SK-N-SH (cell line): ENCODE measurements around the gene PODN. TPM values are rescaled to one million over a fixed set of nuclear protein-coding genes. Genes with fewer than 3 reads are reported as not detected.

Experiments used
- CTCF ChIA-PET: fragments of 300-600, 350-600 bp; formaldehyde crosslinking; extraction: SDS; loops from one replicate; lab custom pipeline; 2021; lab: Yijun Ruan, JAX
- POLR2A ChIA-PET: fragments of 350-600 bp; sonication (Branson Sonifier 250); formaldehyde crosslinking; extraction: SDS; loops from one replicate; lab custom pipeline; 2020; ENCODE audit warnings: antibody characterized with exemption, inconsistent platforms; lab: Yijun Ruan, JAX
- DNase-seq: peaks from one replicate; pipeline ENCODE4 v3.0.0; 2012
- H2AFZ ChIP-seq: fragments of 200-600 bp; sonication (generic); 2 replicates; pipeline ENCODE4 v1.8.1; 2016; ENCODE audit warnings: antibody characterized with exemption, mild to moderate bottlenecking, low read depth
- H3F3A ChIP-seq: fragments of 200-600 bp; sonication (generic); replicated peaks from 2 replicates; pipeline ENCODE3; 2016; ENCODE audit warnings: antibody characterized with exemption, mild to moderate bottlenecking; ENCODE audit not compliant: insufficient read depth
- H3K27ac ChIP-seq, 2 experiments: fragments of 200-500 bp in 1 of 2; fragments of 200-600 bp in 1 of 2; sonication (Bioruptor generic) in 1 of 2; sonication (generic), shearing (Covaris generic) in 1 of 2; 2 replicates each; pipeline versions ENCODE4 v1.5.1 to v1.6.1; 2014 to 2016; ENCODE audit warnings: low read depth in 2 of 2, inconsistent platforms in 1 of 2, low read length in 1 of 2, mild to moderate bottlenecking in 1 of 2, mixed read lengths in 1 of 2
- H3K27me3 ChIP-seq: fragments of 200-600 bp; sonication (generic), shearing (Covaris generic); 2 replicates; pipeline ENCODE4 v1.6.1; 2016; ENCODE audit warnings: mixed run types; ENCODE audit not compliant: insufficient read depth
- H3K36me3 ChIP-seq, 2 experiments: fragments of 200-500 bp in 1 of 2; fragments of 200-600 bp in 1 of 2; sonication (Bioruptor generic) in 1 of 2; sonication (generic) in 1 of 2; replicated peaks in 1 of 2; 2 replicates each; pipeline versions ENCODE3 to v1.5.1; 2014 to 2016; ENCODE audit warnings: low read length in 1 of 2, mild to moderate bottlenecking in 1 of 2; ENCODE audit not compliant: insufficient read depth in 2 of 2, control insufficient read depth in 1 of 2
- H3K4me1 ChIP-seq, 2 experiments: fragments of 200-500 bp in 1 of 2; fragments of 200-600 bp in 1 of 2; sonication (Bioruptor generic) in 1 of 2; sonication (generic), shearing (Covaris generic) in 1 of 2; 2 replicates each; pipeline versions ENCODE4 v1.5.1 to v1.6.1; 2014 to 2016; ENCODE audit warnings: low read depth in 1 of 2, low read length in 1 of 2, mixed run types in 1 of 2; ENCODE audit not compliant: insufficient read depth in 2 of 2, control insufficient read depth in 1 of 2
- H3K4me2 ChIP-seq: fragments of 200-600 bp; sonication (generic), shearing (Covaris generic); 2 replicates; pipeline ENCODE4 v1.6.1; 2017; ENCODE audit warnings: mixed run types
- H3K4me3 ChIP-seq, 2 experiments: fragments of 200-500 bp in 1 of 2; fragments of 200-600 bp in 1 of 2; sonication (Bioruptor generic) in 1 of 2; sonication (generic), shearing (Covaris generic) in 1 of 2; 2 replicates each; pipeline versions ENCODE4 v1.5.1 to v1.8.1; 2014 to 2016; ENCODE audit warnings: low read depth in 2 of 2, inconsistent platforms in 1 of 2, low read length in 1 of 2, mild to moderate bottlenecking in 1 of 2, mixed read lengths in 1 of 2, moderate library complexity in 1 of 2
- H3K79me2 ChIP-seq: fragments of 200-600 bp; sonication (generic); 2 replicates; pipeline ENCODE4 v1.8.1; 2017; ENCODE audit warnings: mild to moderate bottlenecking; ENCODE audit not compliant: insufficient read depth
- H3K9ac ChIP-seq: fragments of 200-600 bp; sonication (generic); 2 replicates; pipeline ENCODE4 v1.6.1; 2017; ENCODE audit warnings: mixed run types
- H3K9me2 ChIP-seq: fragments of 200-600 bp; sonication (generic); 2 replicates; pipeline ENCODE4 v1.6.1; 2017; ENCODE audit warnings: mixed run types
- H3K9me3 ChIP-seq: fragments of 200-600 bp; sonication (generic); 2 replicates; pipeline ENCODE4 v1.6.1; 2017; ENCODE audit warnings: mixed run types, mild to moderate bottlenecking, moderate library complexity
- H4K20me1 ChIP-seq: fragments of 200-600 bp; sonication (generic); 2 replicates; pipeline ENCODE4 v1.6.1; 2017; ENCODE audit warnings: mild to moderate bottlenecking, mixed run types; ENCODE audit not compliant: insufficient read depth
- ELF1 ChIP-seq: IDR thresholded peaks from 2 replicates; pipeline ENCODE4 v1.4.0; 2012
- EP300 ChIP-seq, 2 experiments: IDR thresholded peaks; 2 replicates each; pipeline versions ENCODE4 v1.4.0 to v1.6.1; 2012; ENCODE audit warnings: borderline replicate concordance in 1 of 2, low read depth in 1 of 2, low read length in 1 of 2
- EZH2phosphoT487 ChIP-seq: fragments of 200-600 bp; sonication (generic); IDR thresholded peaks from 2 replicates; pipeline ENCODE4 v1.6.1; 2017; ENCODE audit warnings: low read depth, mixed run types, mild to moderate bottlenecking, antibody characterized with exemption, moderate library complexity, borderline replicate concordance
- FOSL2 ChIP-seq: IDR thresholded peaks from 2 replicates; pipeline ENCODE4 v1.4.0; 2012; ENCODE audit warnings: low read depth, mild to moderate bottlenecking, moderate library complexity, borderline replicate concordance
- FOXJ3 ChIP-seq: sonication (generic); formaldehyde crosslinking; IDR thresholded peaks from 2 replicates; pipeline ENCODE4 v1.5.1; 2020; ENCODE audit warnings: mild to moderate bottlenecking, missing genetic modification reagents
- FOXM1 ChIP-seq: IDR thresholded peaks from 2 replicates; pipeline ENCODE4 v1.4.0; 2012; ENCODE audit warnings: low read depth, mild to moderate bottlenecking
- GABPA ChIP-seq: IDR thresholded peaks from 2 replicates; pipeline ENCODE4 v1.4.0; 2012; ENCODE audit warnings: low read depth, mild to moderate bottlenecking
- IRF3 ChIP-seq: fragments of 150-350 bp; IDR thresholded peaks from 2 replicates; pipeline ENCODE4 v1.6.1; 2016; ENCODE audit warnings: mild to moderate bottlenecking, low read depth, low read length
- JUND ChIP-seq: IDR thresholded peaks from 2 replicates; pipeline ENCODE4 v1.4.0; 2012
- MEF2A ChIP-seq: IDR thresholded peaks from 2 replicates; pipeline ENCODE4 v1.4.0; 2012; ENCODE audit warnings: low read depth, borderline replicate concordance
- MXI1 ChIP-seq: IDR thresholded peaks from 2 replicates; pipeline ENCODE4 v1.6.1; 2012; ENCODE audit warnings: mild to moderate bottlenecking, low read depth, low read length, improper control_type of control experiment
- NFIC ChIP-seq: IDR thresholded peaks from 2 replicates; pipeline ENCODE4 v1.4.0; 2012; ENCODE audit warnings: borderline replicate concordance
- NRF1 ChIP-seq: IDR thresholded peaks from 2 replicates; pipeline ENCODE4 v1.6.1; 2012; ENCODE audit warnings: low read depth, mild to moderate bottlenecking, low read length
- PBX3 ChIP-seq: IDR thresholded peaks from 2 replicates; pipeline ENCODE4; 2012
- POLR2AphosphoS5 ChIP-seq: IDR thresholded peaks from 2 replicates; pipeline ENCODE4 v1.6.1; 2012; ENCODE audit warnings: low read depth, low read length
- RAD21 ChIP-seq: IDR thresholded peaks from 2 replicates; pipeline ENCODE4 v1.6.1; 2012; ENCODE audit warnings: mild to moderate bottlenecking, low read length
- RCOR1 ChIP-seq: fragments of 150-350 bp; IDR thresholded peaks from 2 replicates; pipeline ENCODE4 v1.6.1; 2017; ENCODE audit warnings: antibody characterized with exemption, low read length
- RXRA ChIP-seq: IDR thresholded peaks from 2 replicates; pipeline ENCODE4 v1.4.0; 2012; ENCODE audit warnings: low read depth, mild to moderate bottlenecking, borderline replicate concordance
- SMC3 ChIP-seq: IDR thresholded peaks from 2 replicates; pipeline ENCODE4 v1.6.1; 2012; ENCODE audit warnings: low read depth, low read length, improper control_type of control experiment
- TAF1 ChIP-seq: IDR thresholded peaks from 2 replicates; pipeline ENCODE4 v1.6.1; 2012; ENCODE audit warnings: low read depth, mild to moderate bottlenecking, low read length, moderate library complexity, borderline replicate concordance
- USF1 ChIP-seq: IDR thresholded peaks from 2 replicates; pipeline ENCODE4 v1.4.0; 2012; ENCODE audit warnings: low read depth, borderline replicate concordance
- USF2 ChIP-seq: fragments of 150-350 bp; IDR thresholded peaks from 2 replicates; pipeline ENCODE4 v1.6.1; 2017; ENCODE audit warnings: antibody characterized with exemption, low read length, low read depth, borderline replicate concordance
- YY1 ChIP-seq: IDR thresholded peaks from 2 replicates; pipeline ENCODE4 v1.4.0; 2012; ENCODE audit warnings: low read depth, mild to moderate bottlenecking
- WGBS: methylation state at CpG from one replicate; pipeline ENCODE4 v1.1.6; 2017; ENCODE audit warnings: low lambda C conversion rate; 5-methylcytosine and 5-hydroxymethylcytosine counted together
- polyA plus RNA-seq, 3 experiments: library from polyadenylated mRNA; depleted of rRNA; stranded (reverse); fragments of >200 nt; gene quantifications; 2 replicates each; pipeline ENCODE4 v1.2.3, GENCODE V29; 2012

Gene PODN
- polyA plus RNA-seq, 1 of the 3 experiments (the other 2 are of a cell fraction): 2.0 TPM

GRCh38 chr1:53115403-53116306 lies 53.6 kb downstream of the PODN start (continued):
- TF ChIP-seq NRF1 (no peak), RAD21 (peak; percentile 43), YY1 (no peak), FOXM1 (no peak), NFIC (no peak), EZH2phosphoT487 (no peak), IRF3 (no peak), MEF2A (no peak), SMC3 (no peak), EP300 (IDR thresholded peaks at IDR 0.05; ENCODE audit: borderline replicate concordance in 1 of 2, low read depth in 1 of 2, low read length in 1 of 2) (peak in 1 of 2 experiments; percentile 93; a peak in 2 of 4 replicates), RXRA (no peak)

GRCh38 chr1:53116307-53116810 lies 54.3 kb downstream of the PODN start:
- Histone ChIP-seq H3K36me3 (no peaks in the 10 kb centered on the region), H3K9ac (no peak overlapping the region), H3K27me3 (no peaks in the 10 kb centered on the region), H3F3A (no peaks in the 10 kb centered on the region), H3K79me2 (no peaks in the 10 kb centered on the region), H3K9me3 (no peaks in the 10 kb centered on the region), H3K4me2 (no peak overlapping the region), H4K20me1 (no peaks in the 10 kb centered on the region), H3K4me3 (no peak overlapping the region), H3K27ac (no peak overlapping the region), H3K9me2 (no peaks in the 10 kb centered on the region), H2AFZ (peak overlapping the region; percentile 29; the same call in 1 of the 2 replicates), H3K4me1 (peaks cover 5 to 39% of the 10 kb centered on the region in 2 experiments; a peak in 3 of 4 replicates)
- 76% methylated on average over 5 of the region's 9 CpGs for WGBS
- POLR2A ChIA-PET: no interaction called here
- TF ChIP-seq IRF3 (no peak), GABPA (no peak), RCOR1 (no peak), NFIC (no peak), MXI1 (no peak), MEF2A (no peak), FOSL2 (no peak), USF1 (no peak), POLR2AphosphoS5 (no peak), JUND (no peak), FOXJ3 (CRISPR knock-in tag) (no peak), PBX3 (no peak), NRF1 (no peak), TAF1 (no peak), YY1 (no peak), SMC3 (no peak), RXRA (no peak), ELF1 (no peak), USF2 (no peak)
- CTCF ChIA-PET: interaction anchor here (0.6 kb wide), 1 partner anchor 1049 kb away, joined by 3 read pairs; no protein-coding TSS in a partner anchor
- peak; percentile 47 for DNase-seq
